Activated naive CD8-positive, alpha-beta T cell treated with anti-CD3 and anti-CD28 coated beads, Interleukin-2, amount 10 ng/mL, durations not matched to agents 7 days and 5 days (primary cell): Measurements from ENCODE around the gene HOXA6. TPM values are rescaled to one million over a fixed set of nuclear protein-coding genes. Genes with fewer than 3 reads are reported as not detected.

Experiments
- ATAC-seq: fragments of 150-1000 bp; cut with Tn5 transposase; one replicate; pipeline ENCODE4 v1.10.0; 2021; ENCODE audit warnings: low read depth, moderate library complexity
- POLR2A ChIA-PET: fragments of 350-600 bp; sonication (Branson Sonifier 250); formaldehyde crosslinking; loops from one replicate; lab custom pipeline; 2021; ENCODE audit warnings: antibody characterized with exemption; lab: Charles Lee
- DNase-seq: peaks from one replicate; pipeline ENCODE4 v3.0.0; 2021
- H3K27ac Mint-ChIP-seq: one replicate; pipeline ENCODE4 v1.8.0; 2022; ENCODE audit warnings: mild to moderate bottlenecking, mixed read lengths
- H3K27me3 Mint-ChIP-seq: one replicate; pipeline ENCODE4 v1.8.0; 2022; ENCODE audit warnings: mild to moderate bottlenecking, moderate library complexity, mixed read lengths
- H3K36me3 Mint-ChIP-seq: one replicate; pipeline ENCODE4 v1.8.0; 2021; ENCODE audit warnings: mild to moderate bottlenecking, mixed read lengths
- H3K4me1 Mint-ChIP-seq: one replicate; pipeline ENCODE4 v1.8.0; 2021; ENCODE audit warnings: mixed read lengths
- H3K4me3 Mint-ChIP-seq: one replicate; pipeline ENCODE4 v1.8.0; 2022; ENCODE audit warnings: mild to moderate bottlenecking, moderate library complexity, mixed read lengths
- H3K9me3 Mint-ChIP-seq: one replicate; pipeline ENCODE4 v1.8.0; 2021; ENCODE audit warnings: mixed read lengths
- total RNA-seq, 2 experiments: library from RNA; stranded (reverse); gene quantifications; one replicate each; pipeline ENCODE4 v1.2.3, GENCODE V29; 2021

HOXA6 gene
- total RNA-seq, 2 experiments from 2014 or later: not detected

- H3K27ac Mint-ChIP-seq: no peak overlapping the region
- peaks cover 2% of the 10 kb centered on the region for H3K4me1 Mint-ChIP-seq
- no peak overlapping the region for H3K4me3 Mint-ChIP-seq
- DNase-seq: no peak
- peaks cover 44% of the 10 kb centered on the region for H3K27me3 Mint-ChIP-seq
- peaks cover 2% of the 10 kb centered on the region for H3K36me3 Mint-ChIP-seq
- POLR2A ChIA-PET: no interaction called here
- no peaks in the 10 kb centered on the region for H3K9me3 Mint-ChIP-seq
- no peak for ATAC-seq
Measured at GRCh38 chr7:27106181-27106900, 41.2 kb downstream of the HOXA6 start.

GRCh38 chr7:27105301-27106031 is 42.1 kb downstream of the HOXA6 start:
- POLR2A ChIA-PET: interaction anchor here (0.6 kb wide), 1 partner anchor 41 kb away, joined by 3 read pairs; no protein-coding TSS in a partner anchor
- peaks cover 50% of the 10 kb centered on the region for H3K27me3 Mint-ChIP-seq
- H3K36me3 Mint-ChIP-seq: peaks cover 2% of the 10 kb centered on the region
- no peak overlapping the region for H3K27ac Mint-ChIP-seq
- peaks cover 2% of the 10 kb centered on the region for H3K4me1 Mint-ChIP-seq
- H3K9me3 Mint-ChIP-seq: no peaks in the 10 kb centered on the region
- ATAC-seq: no peak
- H3K4me3 Mint-ChIP-seq: no peak overlapping the region
- DNase-seq: no peak

DNA sequence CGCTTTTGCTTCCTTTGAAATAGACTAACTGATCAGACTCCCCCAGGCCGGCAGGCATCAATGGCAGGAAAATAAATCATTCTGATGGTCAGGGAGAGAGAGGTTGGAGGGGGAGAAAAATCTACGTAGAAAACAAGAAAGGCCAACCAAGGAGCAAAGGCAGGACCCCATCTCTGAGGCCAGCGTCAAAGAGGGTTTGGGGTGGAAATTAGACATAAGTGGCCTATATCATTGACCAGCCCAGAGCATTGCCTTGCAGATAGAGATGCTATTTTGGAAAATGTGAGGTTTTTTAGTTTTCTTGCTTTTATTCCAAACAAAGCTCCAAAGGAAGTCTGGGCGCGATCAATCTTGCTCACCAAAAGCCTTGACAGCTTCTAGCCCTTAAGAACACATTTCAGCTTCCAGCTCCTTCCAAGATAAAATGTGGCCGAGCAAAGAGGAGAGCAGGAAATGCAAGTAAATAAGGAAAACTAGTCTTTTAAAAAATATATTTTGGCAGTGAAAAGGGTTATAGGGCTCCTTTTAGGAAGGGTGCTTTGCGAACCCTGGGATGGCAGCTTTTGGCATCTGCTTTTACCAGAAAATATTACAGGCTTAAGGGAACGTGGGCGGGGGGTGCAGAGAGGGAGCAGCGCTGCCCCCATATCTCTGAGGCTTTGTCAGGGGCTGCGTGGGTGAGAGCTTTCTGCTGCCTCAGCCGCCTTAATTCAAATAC is 43.1 kb downstream of the HOXA6 start:
- peaks cover 59% of the 10 kb centered on the region for H3K27me3 Mint-ChIP-seq
- H3K36me3 Mint-ChIP-seq: peaks cover 3% of the 10 kb centered on the region
- DNase-seq (no peak), ATAC-seq (no peak)
- no peak overlapping the region for H3K27ac Mint-ChIP-seq
- H3K4me1 Mint-ChIP-seq: peaks cover 2% of the 10 kb centered on the region
- no peak overlapping the region for H3K4me3 Mint-ChIP-seq
- POLR2A ChIA-PET: interaction anchor here (0.6 kb wide), 1 partner anchor 40 kb away, joined by 3 read pairs; no protein-coding TSS in a partner anchor
- no peaks in the 10 kb centered on the region for H3K9me3 Mint-ChIP-seq

DNA sequence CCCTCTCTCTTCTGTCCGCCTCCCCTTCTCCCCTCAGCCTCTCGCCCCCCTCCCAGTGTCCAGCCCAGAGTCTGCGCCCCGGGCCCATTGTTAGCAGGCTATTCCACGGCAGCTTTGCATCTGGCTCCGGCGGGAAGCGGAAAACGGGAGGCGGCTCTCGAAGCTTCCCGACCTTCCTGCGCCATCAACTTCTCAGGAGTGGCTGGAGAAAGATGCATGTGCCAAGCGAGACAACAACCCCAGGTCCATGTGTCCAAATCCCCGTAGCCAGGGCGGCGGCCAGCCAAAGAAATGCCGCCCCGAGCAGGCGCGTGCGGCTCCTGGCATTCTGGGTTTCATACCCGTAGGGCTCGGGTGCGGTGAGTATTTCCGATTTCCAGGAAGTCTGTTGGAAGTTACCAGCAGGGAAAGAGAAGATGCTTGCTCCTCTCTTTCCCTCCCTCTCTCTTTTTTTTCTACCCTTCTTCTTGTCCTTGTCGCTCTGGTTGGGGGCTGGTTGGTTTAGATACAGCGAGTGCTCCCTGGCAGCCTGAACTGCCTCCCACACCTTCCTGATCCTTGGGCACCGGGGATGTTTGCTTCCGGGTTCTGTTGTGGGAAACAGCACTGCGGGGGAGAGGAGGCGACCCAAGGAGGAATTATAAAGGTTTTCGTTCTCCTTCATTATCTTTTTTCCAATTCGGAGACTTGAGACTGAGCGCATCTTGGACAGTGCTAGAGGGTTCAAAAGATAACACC is 43.9 kb downstream of the HOXA6 start:
- H3K4me3 Mint-ChIP-seq: no peak overlapping the region
- H3K36me3 Mint-ChIP-seq: peaks cover 4% of the 10 kb centered on the region
- DNase-seq: no peak
- POLR2A ChIA-PET: no interaction called here
- no peak for ATAC-seq
- H3K27me3 Mint-ChIP-seq: peaks cover 68% of the 10 kb centered on the region
- no peak overlapping the region for H3K27ac Mint-ChIP-seq
- H3K4me1 Mint-ChIP-seq: peaks cover 2% of the 10 kb centered on the region
- no peaks in the 10 kb centered on the region for H3K9me3 Mint-ChIP-seq

- H3K36me3 Mint-ChIP-seq: peaks cover 4% of the 10 kb centered on the region
- peaks cover 2% of the 10 kb centered on the region for H3K4me1 Mint-ChIP-seq
- H3K4me3 Mint-ChIP-seq: no peak within 1 kb of the TSS
- H3K9me3 Mint-ChIP-seq: no peaks in the 10 kb centered on the region
- POLR2A ChIA-PET: no interaction called here
- no peak for ATAC-seq
- H3K27ac Mint-ChIP-seq: no peak within 1 kb of the TSS
- no peak for DNase-seq
- H3K27me3 Mint-ChIP-seq: peaks cover 76% of the 10 kb centered on the region
Measured at GRCh38 chr7:27102581-27103442, 44.8 kb downstream of the HOXA6 start, which contains the start of gene HOXA2. HOXA2 (minus strand) TSS chr7:27102683; CDS start chr7:27102500, 183 bp downstream.

GRCh38 chr7:27101957-27102580 is 45.5 kb downstream of the HOXA6 start:
- Mint-ChIP-seq H3K27me3 (peaks cover 82% of the 10 kb centered on the region), H3K4me1 (peaks cover 5% of the 10 kb centered on the region), H3K9me3 (no peaks in the 10 kb centered on the region), H3K36me3 (peaks cover 4% of the 10 kb centered on the region), H3K27ac (no peak overlapping the region), H3K4me3 (no peak overlapping the region)
- POLR2A ChIA-PET: no interaction called here
- ATAC-seq (no peak), DNase-seq (no peak)

DNA sequence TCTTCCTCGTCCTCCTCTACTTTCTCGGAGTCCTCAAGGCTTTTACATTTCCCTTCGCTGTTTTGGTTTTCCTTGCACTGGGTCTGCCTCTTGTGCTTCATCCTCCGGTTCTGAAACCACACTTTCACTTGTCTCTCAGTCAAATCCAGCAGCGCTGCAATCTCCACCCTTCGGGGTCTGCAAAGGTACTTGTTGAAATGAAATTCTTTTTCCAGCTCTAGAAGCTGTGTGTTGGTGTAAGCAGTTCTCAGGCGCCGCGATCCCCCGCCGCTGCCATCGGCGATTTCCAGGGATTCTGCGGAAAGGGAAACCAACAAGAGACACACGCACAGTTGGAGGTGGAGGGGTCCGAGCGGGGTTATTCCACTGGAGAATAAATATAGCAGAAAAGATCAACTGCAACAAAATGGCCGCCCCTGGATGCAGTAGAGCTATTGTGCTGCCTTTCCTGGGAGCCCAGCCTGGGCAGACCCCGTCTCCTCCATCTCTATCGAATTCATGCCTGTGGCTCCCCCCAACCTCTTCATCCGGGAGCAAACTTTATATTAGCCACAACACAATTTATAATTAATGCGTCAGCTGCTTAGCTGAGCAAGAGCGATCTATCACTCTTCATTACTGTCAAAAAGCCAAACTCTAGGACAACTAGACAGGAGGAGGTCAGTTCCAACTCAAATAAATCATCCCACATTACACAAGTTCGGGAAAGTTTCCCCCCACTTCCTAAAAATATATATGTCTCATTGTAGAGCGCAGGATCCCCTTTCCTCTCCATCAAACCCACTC is 46.2 kb downstream of the HOXA6 start:
- Mint-ChIP-seq H3K27me3 (peaks cover 83% of the 10 kb centered on the region), H3K36me3 (peaks cover 4% of the 10 kb centered on the region), H3K9me3 (no peaks in the 10 kb centered on the region), H3K4me3 (no peak overlapping the region), H3K4me1 (peaks cover 7% of the 10 kb centered on the region), H3K27ac (no peak overlapping the region)
- DNase-seq: no peak
- POLR2A ChIA-PET: no interaction called here
- no peak for ATAC-seq

DNA sequence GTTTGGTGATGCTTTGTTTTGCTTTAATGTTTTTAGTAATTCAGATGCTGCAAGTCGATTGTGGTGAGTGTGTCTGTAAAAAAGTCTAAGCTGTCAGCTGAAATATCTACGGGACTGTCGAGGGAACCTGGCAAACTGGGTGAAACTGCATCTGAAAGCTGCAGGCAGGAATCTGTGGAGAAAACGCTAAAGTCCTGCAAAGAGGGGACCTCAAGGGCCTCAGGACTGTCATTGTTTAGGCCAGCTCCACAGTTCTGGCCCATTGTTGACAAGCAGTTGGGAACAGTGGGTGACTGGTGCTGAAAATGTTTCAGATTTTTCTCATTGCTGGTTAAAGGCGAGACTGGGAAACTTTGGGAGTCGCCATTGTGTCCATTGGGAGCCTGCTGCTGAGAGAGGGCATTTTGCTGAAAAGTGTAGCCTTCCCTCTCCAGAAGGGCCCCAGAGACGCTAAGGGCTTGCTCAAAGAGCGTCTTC is 46.8 kb downstream of the HOXA6 start:
- Mint-ChIP-seq H3K36me3 (peaks cover 4% of the 10 kb centered on the region), H3K27ac (no peak overlapping the region), H3K4me3 (no peak overlapping the region), H3K4me1 (peaks cover 7% of the 10 kb centered on the region), H3K27me3 (peaks cover 83% of the 10 kb centered on the region), H3K9me3 (no peaks in the 10 kb centered on the region)
- POLR2A ChIA-PET: no interaction called here
- ATAC-seq (no peak), DNase-seq (no peak)

DNA sequence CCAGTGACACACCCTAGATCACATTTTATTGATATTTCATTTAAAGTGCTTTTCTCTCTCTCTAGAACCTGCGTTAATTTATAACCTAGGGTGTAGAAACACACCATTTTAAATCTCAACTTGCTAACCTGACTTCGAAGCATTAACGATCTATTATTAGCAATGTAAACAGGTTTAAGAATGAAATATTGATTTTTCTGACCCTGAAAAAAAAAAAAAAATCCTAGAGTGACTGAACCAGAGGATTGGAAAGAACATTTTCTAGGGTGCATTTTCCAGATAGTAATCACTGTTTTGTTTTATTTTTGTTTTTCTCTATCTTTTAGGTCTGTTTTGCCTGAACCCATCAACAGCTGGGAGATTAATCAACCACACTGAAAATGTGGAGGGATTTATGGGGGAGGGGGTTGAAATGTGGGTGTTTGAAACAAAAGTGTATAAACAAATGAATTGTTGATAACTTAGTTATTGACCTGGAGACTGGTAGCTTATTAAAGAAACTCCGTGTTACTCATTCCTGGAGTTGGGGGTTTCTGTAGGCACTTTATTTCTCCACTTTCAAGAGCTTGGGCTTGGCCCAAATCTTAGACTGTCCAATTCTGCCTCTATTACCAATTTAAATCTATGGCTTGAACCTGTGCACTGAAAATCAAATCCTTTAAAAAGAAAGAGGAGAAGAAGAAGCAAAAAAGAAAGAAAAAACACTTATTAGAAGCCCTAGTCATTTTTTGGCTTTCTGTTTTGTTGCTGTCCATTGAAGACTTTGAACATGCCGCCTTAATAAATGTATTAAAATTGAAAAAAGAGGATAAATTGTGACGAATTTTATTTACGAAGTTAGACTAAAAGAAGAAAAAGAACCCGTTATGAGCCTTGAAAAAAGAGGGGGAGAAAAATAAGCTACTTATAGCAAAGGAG is 47.9 kb downstream of the HOXA6 start:
- ATAC-seq: no peak
- Mint-ChIP-seq H3K27me3 (peaks cover 87% of the 10 kb centered on the region), H3K36me3 (peaks cover 4% of the 10 kb centered on the region), H3K4me1 (peaks cover 12% of the 10 kb centered on the region), H3K27ac (no peak overlapping the region), H3K9me3 (no peaks in the 10 kb centered on the region), H3K4me3 (no peak overlapping the region)
- DNase-seq: no peak
- POLR2A ChIA-PET: no interaction called here

GRCh38 chr7:27098578-27099451 is 48.8 kb downstream of the HOXA6 start:
- Mint-ChIP-seq H3K4me3 (no peak overlapping the region), H3K27me3 (peaks cover 87% of the 10 kb centered on the region), H3K36me3 (peaks cover 4% of the 10 kb centered on the region), H3K4me1 (peaks cover 12% of the 10 kb centered on the region), H3K27ac (no peak overlapping the region), H3K9me3 (no peaks in the 10 kb centered on the region)
- no peak for ATAC-seq
- POLR2A ChIA-PET: interaction anchor here (0.5 to 1.4 kb wide), 2 partner anchors 32 to 577 kb away, joined by 3 read pairs; no protein-coding TSS in a partner anchor
- no peak for DNase-seq
